ENCODE results near the gene KCNA10.
A peak's percentile ranks its signal among the peaks of the same experiment; 100 is the strongest.

GRCh38 chr1:110548381-110548780, 29.4 kb upstream of the KCNA10 start:
- TF ChIP-seq CTCF (conservative IDR thresholded peaks at IDR 0.05 in 1 of 2, IDR thresholded peaks at IDR 0.05 in 1 of 2; ENCODE audit: low read depth in 1 of 2, low read length in 2 of 2) = peak in 1 of 2 donors; percentile 30
- TF ChIP-seq EZH2 (IDR thresholded peaks at IDR 0.05; ENCODE audit: low read length, missing control alignments) = no peak
